Mucosa of rectum (tissue), 2 donors: ENCODE data around the gene GFOD1.

Experiments used
- H3K27ac ChIP-seq, 2 donors: one replicate each; pipeline ENCODE4 v1.7.0; 2013; ENCODE audit warnings: inconsistent platforms in 2 of 2, low read depth in 2 of 2, low read length in 2 of 2
- H3K27me3 ChIP-seq, 2 donors: one replicate each; pipeline ENCODE4 v1.7.0; 2013; ENCODE audit warnings: low read length in 2 of 2; ENCODE audit not compliant: control insufficient read depth in 2 of 2, insufficient read depth in 2 of 2
- H3K36me3 ChIP-seq, 2 donors: one replicate each; pipeline ENCODE4 v1.7.0; 2013; ENCODE audit warnings: low read length in 2 of 2; ENCODE audit not compliant: control insufficient read depth in 2 of 2, insufficient read depth in 2 of 2
- H3K4me1 ChIP-seq, 2 donors: one replicate each; pipeline ENCODE4 v1.7.0; 2013; ENCODE audit warnings: low read length in 2 of 2, mild to moderate bottlenecking in 1 of 2; ENCODE audit not compliant: control insufficient read depth in 2 of 2, insufficient read depth in 2 of 2
- H3K4me3 ChIP-seq, 2 donors: one replicate each; pipeline ENCODE4 v1.7.0; 2013; ENCODE audit warnings: low read length in 2 of 2
- H3K9ac ChIP-seq, 2 donors: one replicate each; pipeline ENCODE4 v1.7.0; 2013; ENCODE audit warnings: low read length in 2 of 2, low read depth in 1 of 2, mild to moderate bottlenecking in 1 of 2
- H3K9me3 ChIP-seq, 2 donors: one replicate each; pipeline ENCODE4 v1.7.0; 2013; ENCODE audit warnings: low read length in 2 of 2; ENCODE audit not compliant: control insufficient read depth in 2 of 2
- donor health status: healthy.
- donor health status: Normal muscosa, but diverticular disease.

The GFOD1 gene

DNA sequence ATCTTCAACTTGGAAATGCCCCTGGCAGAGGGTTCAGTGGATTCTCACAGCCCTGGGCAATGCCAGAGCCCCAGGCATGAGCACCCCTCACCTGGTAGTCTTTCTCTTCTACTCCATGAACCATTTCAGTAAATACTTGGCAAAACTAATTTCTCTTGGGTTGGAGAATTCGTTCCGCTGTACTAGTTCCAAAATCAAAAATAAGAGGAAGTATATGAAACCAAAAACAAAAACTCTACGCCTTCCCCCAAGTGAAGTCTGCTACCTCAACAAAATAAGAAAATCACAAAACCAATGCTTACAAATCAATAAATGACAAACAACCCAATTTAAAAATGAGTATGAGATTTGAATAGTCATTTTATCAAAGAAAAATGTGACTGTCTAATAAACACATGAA is 12.6 kb downstream of the GFOD1 start:
- Histone ChIP-seq H3K9ac (no peak overlapping the region), H3K36me3 (peaks cover 0 to 1% of the 10 kb centered on the region in 2 donors), H3K27me3 (no peaks in the 10 kb centered on the region), H3K4me3 (no peak overlapping the region), H3K9me3 (no peaks in the 10 kb centered on the region), H3K27ac (no peak overlapping the region), H3K4me1 (peaks cover 0 to 3% of the 10 kb centered on the region in 2 donors)

GRCh38 chr6:13474360-13474759 is 13.0 kb downstream of the GFOD1 start:
- no peaks in the 10 kb centered on the region for H3K27me3 ChIP-seq
- no peaks in the 10 kb centered on the region for H3K9me3 ChIP-seq
- no peak overlapping the region for H3K27ac ChIP-seq
- peaks cover 0 to 3% of the 10 kb centered on the region in 2 donors for H3K4me1 ChIP-seq
- no peak overlapping the region for H3K9ac ChIP-seq
- H3K36me3 ChIP-seq = no peaks in the 10 kb centered on the region
- no peak overlapping the region for H3K4me3 ChIP-seq

GRCh38 chr6:13473768-13474165 is 13.6 kb downstream of the GFOD1 start:
- H3K4me3 ChIP-seq = no peak overlapping the region
- H3K36me3 ChIP-seq = no peaks in the 10 kb centered on the region
- no peaks in the 10 kb centered on the region for H3K9me3 ChIP-seq
- H3K9ac ChIP-seq = no peak overlapping the region
- H3K4me1 ChIP-seq = peaks cover 0 to 3% of the 10 kb centered on the region in 2 donors
- H3K27ac ChIP-seq = no peak overlapping the region
- no peaks in the 10 kb centered on the region for H3K27me3 ChIP-seq

DNA sequence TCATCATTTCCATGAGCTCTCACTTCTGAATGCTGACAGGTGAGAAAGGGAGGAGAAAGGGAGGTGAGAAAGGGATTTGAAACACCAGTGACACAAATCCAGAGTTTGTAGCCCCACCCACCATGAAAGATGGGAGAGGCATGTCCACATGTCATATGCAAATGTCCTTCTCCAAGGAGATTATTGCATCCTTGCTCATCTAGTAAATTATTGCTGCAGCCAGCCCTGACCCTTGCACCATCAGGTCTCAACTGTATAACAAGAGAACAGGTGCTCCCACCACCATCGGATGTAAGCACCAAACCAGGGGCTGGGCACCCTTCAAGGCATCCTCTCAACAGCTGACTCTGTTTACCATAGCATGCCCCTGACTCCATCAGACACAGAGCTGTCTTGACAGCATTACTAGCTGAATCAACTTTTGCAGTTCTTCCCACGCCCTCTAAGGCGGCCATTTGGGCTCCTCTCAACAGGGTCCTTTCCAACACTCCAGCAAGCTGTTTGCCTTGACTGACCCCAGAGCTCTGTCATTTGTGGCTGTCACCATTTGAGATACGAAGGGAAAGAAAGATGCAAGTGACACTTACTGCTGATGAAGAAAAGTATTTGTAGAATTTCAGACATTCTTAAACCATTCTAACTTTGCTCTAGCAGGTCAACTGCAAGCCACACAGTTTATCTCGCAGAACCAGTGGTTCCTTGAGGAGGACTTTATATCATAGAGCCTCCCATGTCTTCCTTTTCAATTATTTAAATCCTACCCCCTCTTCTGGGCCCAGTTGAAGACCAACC is 14.2 kb downstream of the GFOD1 start:
- no peak overlapping the region for H3K9ac ChIP-seq
- H3K4me3 ChIP-seq = no peak overlapping the region
- H3K4me1 ChIP-seq = peaks cover 0 to 3% of the 10 kb centered on the region in 2 donors
- no peak overlapping the region for H3K27ac ChIP-seq
- H3K9me3 ChIP-seq = no peaks in the 10 kb centered on the region
- H3K36me3 ChIP-seq = no peaks in the 10 kb centered on the region
- no peaks in the 10 kb centered on the region for H3K27me3 ChIP-seq

GRCh38 chr6:13472099-13472498 is 15.3 kb downstream of the GFOD1 start:
- Histone ChIP-seq H3K9me3 (no peaks in the 10 kb centered on the region), H3K27me3 (no peaks in the 10 kb centered on the region), H3K4me1 (peaks cover 0 to 3% of the 10 kb centered on the region in 2 donors), H3K4me3 (no peak overlapping the region), H3K27ac (no peak overlapping the region), H3K36me3 (no peaks in the 10 kb centered on the region), H3K9ac (no peak overlapping the region)

DNA sequence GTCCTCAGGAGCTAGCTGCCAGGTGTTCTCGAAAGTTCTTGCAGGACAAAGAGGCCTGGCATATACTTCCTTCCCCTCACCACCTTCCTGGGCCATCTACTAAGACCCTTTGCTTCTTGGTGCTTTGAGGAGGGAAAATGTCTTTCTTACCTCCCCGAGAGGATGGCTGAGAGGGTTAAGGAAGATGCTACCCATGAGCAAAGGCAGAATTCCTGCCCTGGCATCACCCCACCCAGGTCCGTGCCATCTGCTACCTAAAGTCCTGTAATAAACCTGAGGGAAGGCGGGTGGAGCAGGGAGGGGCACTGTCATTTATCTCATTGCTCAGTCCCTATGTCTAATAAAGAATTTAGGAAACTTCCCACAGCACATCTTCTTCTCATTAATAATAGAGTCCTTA is 16.2 kb downstream of the GFOD1 start:
- H3K27ac ChIP-seq = no peak overlapping the region
- no peak overlapping the region for H3K9ac ChIP-seq
- no peak overlapping the region for H3K4me3 ChIP-seq
- H3K36me3 ChIP-seq = no peaks in the 10 kb centered on the region
- H3K9me3 ChIP-seq = no peaks in the 10 kb centered on the region
- H3K27me3 ChIP-seq = no peaks in the 10 kb centered on the region
- H3K4me1 ChIP-seq = peaks cover 0 to 8% of the 10 kb centered on the region in 2 donors

DNA sequence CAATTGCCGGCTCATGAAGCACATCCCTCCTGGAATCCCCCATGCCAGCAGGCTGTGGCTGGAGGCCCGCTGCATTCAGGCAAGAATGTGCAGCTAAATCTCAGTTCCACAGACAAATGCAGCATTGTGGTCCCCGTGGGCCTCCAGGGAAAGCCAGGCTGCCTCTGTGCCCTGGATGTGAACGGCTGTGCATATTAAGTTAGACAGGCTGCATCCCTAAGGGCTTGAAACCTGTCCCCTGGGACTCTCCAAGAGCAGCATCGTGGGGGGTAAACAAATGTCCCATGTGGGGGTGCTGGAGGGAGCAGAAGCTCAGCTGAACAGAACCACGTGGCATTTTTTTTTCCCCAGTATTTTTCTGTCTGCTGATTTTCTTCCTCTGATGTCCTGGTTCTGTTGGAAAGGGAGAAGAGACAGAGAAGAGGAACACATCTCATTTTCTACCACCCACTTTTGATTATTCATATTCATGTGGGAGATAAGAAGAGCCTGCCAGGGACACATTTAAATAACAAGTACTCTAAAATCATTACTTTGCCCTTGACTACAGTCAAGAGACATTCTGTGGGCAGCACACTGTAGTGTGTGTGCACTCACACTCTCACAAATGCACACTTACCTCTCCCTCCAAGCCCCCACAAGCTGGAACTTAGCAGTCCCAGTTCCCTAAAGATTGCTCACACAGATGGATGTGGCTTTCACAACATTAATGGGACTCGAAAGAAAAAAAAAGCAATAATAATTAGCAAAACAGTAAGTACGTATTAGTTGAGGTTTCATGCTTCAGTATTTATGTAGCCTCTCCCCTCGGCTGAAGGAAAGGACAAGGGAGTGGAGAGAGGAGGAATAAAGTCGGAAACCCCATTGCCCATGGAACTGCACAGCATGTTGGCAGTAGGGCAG is 16.9 kb downstream of the GFOD1 start:
- Histone ChIP-seq H3K4me1 (peaks cover 0 to 8% of the 10 kb centered on the region in 2 donors), H3K27ac (no peak overlapping the region), H3K36me3 (no peaks in the 10 kb centered on the region), H3K27me3 (no peaks in the 10 kb centered on the region), H3K9ac (no peak overlapping the region), H3K9me3 (no peaks in the 10 kb centered on the region), H3K4me3 (no peak overlapping the region)

DNA sequence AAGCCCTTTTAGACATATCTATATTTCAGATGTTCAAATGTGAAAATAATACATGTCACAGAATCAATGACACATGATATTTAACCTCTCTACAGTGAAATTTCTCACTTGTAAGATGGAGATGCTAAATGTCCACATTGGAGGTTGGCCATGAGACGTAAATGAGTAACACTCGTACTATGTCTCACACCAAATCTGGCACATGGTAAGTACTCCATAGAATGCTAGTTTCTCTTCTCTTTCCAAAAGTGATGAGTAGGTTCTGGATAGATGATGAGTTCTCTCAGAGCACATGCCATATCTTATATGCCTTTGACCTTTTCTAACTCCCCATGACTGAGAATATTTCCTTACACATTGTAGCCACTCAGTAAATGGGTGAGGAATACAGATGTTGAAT is 17.7 kb downstream of the GFOD1 start:
- H3K9me3 ChIP-seq = no peaks in the 10 kb centered on the region
- H3K4me3 ChIP-seq = no peak overlapping the region
- no peak overlapping the region for H3K27ac ChIP-seq
- H3K36me3 ChIP-seq = no peaks in the 10 kb centered on the region
- no peak overlapping the region for H3K9ac ChIP-seq
- peaks cover 0 to 8% of the 10 kb centered on the region in 2 donors for H3K4me1 ChIP-seq
- no peaks in the 10 kb centered on the region for H3K27me3 ChIP-seq

DNA sequence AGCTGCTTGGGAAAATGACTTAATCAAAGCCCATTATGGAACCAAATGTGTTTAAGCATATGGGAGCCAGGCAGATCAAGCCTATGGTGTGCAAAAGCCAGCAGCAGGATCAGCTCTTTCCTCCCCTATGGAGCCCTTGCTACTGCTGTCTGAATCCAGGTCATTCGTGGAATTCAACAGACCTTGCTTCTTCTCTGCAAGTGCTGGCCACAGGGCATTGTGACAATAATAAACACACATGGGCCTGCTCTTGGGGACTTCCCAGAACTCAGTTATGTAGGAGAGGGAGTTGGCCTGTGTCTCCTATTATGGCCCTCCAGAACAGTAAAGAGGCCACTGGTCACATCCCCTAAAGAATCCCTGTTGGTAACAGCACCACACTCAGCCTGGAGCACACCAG is 18.6 kb downstream of the GFOD1 start:
- Histone ChIP-seq H3K27me3 (no peaks in the 10 kb centered on the region), H3K27ac (no peak overlapping the region), H3K9me3 (no peaks in the 10 kb centered on the region), H3K9ac (no peak overlapping the region), H3K4me1 (peaks cover 0 to 8% of the 10 kb centered on the region in 2 donors), H3K4me3 (no peak overlapping the region), H3K36me3 (no peaks in the 10 kb centered on the region)

DNA sequence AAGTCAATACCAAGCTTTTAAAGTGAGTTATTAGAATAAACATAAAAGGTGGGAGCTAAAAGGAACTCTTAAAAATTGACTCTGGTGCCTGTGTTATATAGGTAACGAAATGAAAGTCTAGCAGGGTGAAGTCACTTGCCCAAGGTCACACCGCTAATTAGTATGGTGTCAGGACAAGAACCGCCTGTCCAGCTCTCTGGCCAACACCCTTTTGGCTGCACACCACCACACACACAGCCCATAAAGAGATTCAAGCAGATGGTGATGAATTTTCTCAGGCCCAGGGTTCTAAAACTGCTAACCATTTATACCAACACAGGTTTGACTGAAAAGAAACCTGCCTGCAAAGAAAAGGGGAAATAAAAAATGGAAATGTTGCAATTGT is 20.2 kb downstream of the GFOD1 start:
- H3K4me1 ChIP-seq = peaks cover 0 to 8% of the 10 kb centered on the region in 2 donors
- H3K9ac ChIP-seq = no peak overlapping the region
- no peaks in the 10 kb centered on the region for H3K9me3 ChIP-seq
- no peaks in the 10 kb centered on the region for H3K36me3 ChIP-seq
- H3K27me3 ChIP-seq = no peaks in the 10 kb centered on the region
- H3K27ac ChIP-seq = no peak overlapping the region
- no peak overlapping the region for H3K4me3 ChIP-seq
